Subcutaneous abdominal adipose tissue (tissue), 5 donors: ENCODE results near the gene VGLL2.

ENCODE experiments used
- H3K27ac ChIP-seq: one replicate; pipeline ENCODE4 v1.7.0; 2013; ENCODE audit warnings: low read depth, mild to moderate bottlenecking, inconsistent platforms, low read length, moderate library complexity
- H3K27me3 ChIP-seq, 5 donors: one replicate each; pipeline ENCODE4 v1.7.0; 2013; ENCODE audit warnings: low read length in 5 of 5, inconsistent platforms in 1 of 5; ENCODE audit not compliant: control insufficient read depth in 5 of 5, insufficient read depth in 4 of 5
- H3K36me3 ChIP-seq, 5 donors: one replicate each; pipeline ENCODE4 v1.7.0; 2013; ENCODE audit warnings: low read length in 5 of 5; ENCODE audit not compliant: control insufficient read depth in 5 of 5, insufficient read depth in 5 of 5
- H3K4me1 ChIP-seq, 5 donors: one replicate each; pipeline ENCODE4 v1.7.0; 2013; ENCODE audit warnings: low read length in 5 of 5, mild to moderate bottlenecking in 3 of 5, moderate library complexity in 1 of 5; ENCODE audit not compliant: control insufficient read depth in 5 of 5, insufficient read depth in 5 of 5
- H3K4me3 ChIP-seq, 5 donors: one replicate each; pipeline ENCODE4 v1.7.0; 2013; ENCODE audit warnings: low read length in 5 of 5, low read depth in 1 of 5
- H3K9ac ChIP-seq, 5 donors: one replicate each; pipeline ENCODE4 v1.7.0; 2013; ENCODE audit warnings: low read length in 5 of 5, mild to moderate bottlenecking in 4 of 5, moderate library complexity in 3 of 5
- H3K9me3 ChIP-seq, 5 donors: one replicate each; pipeline ENCODE4 v1.7.0; 2013; ENCODE audit warnings: low read length in 5 of 5; ENCODE audit not compliant: control insufficient read depth in 5 of 5
- donor health status: healthy.
- donor health status: healthy.
- donor health status: healthy.
- donor health status: healthy.
- donor health status: healthy.

VGLL2 gene

GRCh38 chr6:117265410-117266256, at the start of gene VGLL2:
VGLL2 (plus strand) TSS chr6:117265558; CDS start chr6:117265764, 206 bp downstream.
- Histone ChIP-seq H3K9ac (peak within 1 kb of the TSS in 1 of 5 donors; percentile 30), H3K36me3 (no peaks in the 10 kb centered on the region), H3K4me3 (peak within 1 kb of the TSS; percentile 61 to 75 (median 67)), H3K4me1 (peaks cover 0 to 29% (median 23%) of the 10 kb centered on the region in 5 donors), H3K27ac (no peak within 1 kb of the TSS), H3K27me3 (peaks cover 60 to 89% (median 81%) of the 10 kb centered on the region in 5 donors), H3K9me3 (no peaks in the 10 kb centered on the region)

- Histone ChIP-seq H3K9me3 (no peaks in the 10 kb centered on the region), H3K4me3 (no peak overlapping the region)
Observed at GRCh38 chr6:117222861-117223260, 42.5 kb upstream of the VGLL2 start.

GRCh38 chr6:117226778-117227177, 38.6 kb upstream of the VGLL2 start:
- Histone ChIP-seq H3K9ac (no peak overlapping the region), H3K27me3 (no peaks in the 10 kb centered on the region), H3K36me3 (no peaks in the 10 kb centered on the region), H3K9me3 (peaks cover 0 to 3% (median 0%) of the 10 kb centered on the region in 5 donors), H3K4me1 (peaks cover 0 to 20% (median 4%) of the 10 kb centered on the region in 5 donors), H3K4me3 (no peak overlapping the region), H3K27ac (no peak overlapping the region)

More at GRCh38 chr6:117222861-117223260, 42.5 kb upstream of the VGLL2 start:
- Histone ChIP-seq H3K27ac (no peak overlapping the region), H3K36me3 (no peaks in the 10 kb centered on the region), H3K9ac (no peak overlapping the region), H3K27me3 (no peaks in the 10 kb centered on the region), H3K4me1 (peaks cover 0 to 13% (median 4%) of the 10 kb centered on the region in 5 donors)

- Histone ChIP-seq H3K36me3 (no peaks in the 10 kb centered on the region), H3K4me3 (no peak overlapping the region), H3K4me1 (peaks cover 0 to 20% (median 4%) of the 10 kb centered on the region in 5 donors), H3K9me3 (peaks cover 0 to 3% (median 0%) of the 10 kb centered on the region in 5 donors), H3K9ac (no peak overlapping the region), H3K27ac (no peak overlapping the region), H3K27me3 (no peaks in the 10 kb centered on the region)
Observed at GRCh38 chr6:117227245-117227962, 38.0 kb upstream of the VGLL2 start.

GRCh38 chr6:117228202-117228601, 37.2 kb upstream of the VGLL2 start:
- Histone ChIP-seq H3K4me1 (peaks cover under 1 to 27% (median 4%) of the 10 kb centered on the region in 5 donors), H3K9ac (no peak overlapping the region), H3K27me3 (no peaks in the 10 kb centered on the region), H3K9me3 (peaks cover 0 to 3% (median 0%) of the 10 kb centered on the region in 5 donors), H3K4me3 (no peak overlapping the region), H3K27ac (no peak overlapping the region), H3K36me3 (no peaks in the 10 kb centered on the region)

GRCh38 chr6:117229870-117230269, 35.5 kb upstream of the VGLL2 start:
- H3K27me3 ChIP-seq = no peaks in the 10 kb centered on the region
- H3K4me3 ChIP-seq = no peak overlapping the region
- H3K27ac ChIP-seq = no peak overlapping the region
- H3K4me1 ChIP-seq = peaks cover 3 to 30% (median 4%) of the 10 kb centered on the region in 5 donors
- H3K9me3 ChIP-seq = peaks cover 0 to 3% (median 0%) of the 10 kb centered on the region in 5 donors
- H3K9ac ChIP-seq = no peak overlapping the region
- no peaks in the 10 kb centered on the region for H3K36me3 ChIP-seq

GRCh38 chr6:117231466-117231865, 33.9 kb upstream of the VGLL2 start:
- Histone ChIP-seq H3K27ac (no peak overlapping the region), H3K36me3 (no peaks in the 10 kb centered on the region), H3K4me3 (no peak overlapping the region), H3K9me3 (peaks cover 0 to 3% (median 0%) of the 10 kb centered on the region in 5 donors), H3K27me3 (no peaks in the 10 kb centered on the region), H3K4me1 (peaks cover 3 to 29% (median 4%) of the 10 kb centered on the region in 5 donors), H3K9ac (no peak overlapping the region)

GRCh38 chr6:117232196-117232595, 33.2 kb upstream of the VGLL2 start:
- H3K9me3 ChIP-seq = peaks cover 0 to 3% (median 0%) of the 10 kb centered on the region in 5 donors

GRCh38 chr6:117233145-117233544, 32.2 kb upstream of the VGLL2 start:
- no peaks in the 10 kb centered on the region for H3K36me3 ChIP-seq
- peaks cover 0 to 17% (median 3%) of the 10 kb centered on the region in 5 donors for H3K4me1 ChIP-seq
- no peaks in the 10 kb centered on the region for H3K27me3 ChIP-seq
- no peak overlapping the region for H3K27ac ChIP-seq
- no peak overlapping the region for H3K9ac ChIP-seq
- no peak overlapping the region for H3K4me3 ChIP-seq
- H3K9me3 ChIP-seq = peaks cover 0 to 3% (median 0%) of the 10 kb centered on the region in 5 donors

More at GRCh38 chr6:117232196-117232595, 33.2 kb upstream of the VGLL2 start:
- Histone ChIP-seq H3K27ac (no peak overlapping the region), H3K9ac (no peak overlapping the region), H3K4me3 (no peak overlapping the region), H3K36me3 (no peaks in the 10 kb centered on the region), H3K4me1 (peaks cover 3 to 23% (median 4%) of the 10 kb centered on the region in 5 donors), H3K27me3 (no peaks in the 10 kb centered on the region)

GRCh38 chr6:117237561-117237960, 27.8 kb upstream of the VGLL2 start:
- peaks cover 0 to 9% (median 3%) of the 10 kb centered on the region in 5 donors for H3K4me1 ChIP-seq
- peaks cover 0 to 4% (median 0%) of the 10 kb centered on the region in 5 donors for H3K9me3 ChIP-seq
- H3K9ac ChIP-seq = no peak overlapping the region
- no peaks in the 10 kb centered on the region for H3K27me3 ChIP-seq
- no peak overlapping the region for H3K27ac ChIP-seq
- H3K4me3 ChIP-seq = no peak overlapping the region
- H3K36me3 ChIP-seq = no peaks in the 10 kb centered on the region
